Measurements from ENCODE around the gene DNAI4. TPM values are rescaled to one million over a fixed set of nuclear protein-coding genes. Genes with fewer than 3 reads are reported as not detected.

DNAI4 gene
- total RNA-seq, 6 experiments from 2014 or later = 1.3 to 4.3 (median 3.4) TPM

GRCh38 chr1:66770694-66771093 lies 154.0 kb downstream of the DNAI4 start:
- Mint-ChIP-seq H3K36me3 (ENCODE audit: low read depth) (no peaks in the 10 kb centered on the region), H3K4me1 (ENCODE audit: low read depth) (no peaks in the 10 kb centered on the region), H3K27ac (no peak overlapping the region), H3K4me3 (no peak overlapping the region), H3K9me3 (no peaks in the 10 kb centered on the region), H3K27me3 (ENCODE audit: insufficient read depth) (peaks cover 4% of the 10 kb centered on the region; the same call in 1 of the 2 replicates)
- no peak for DNase-seq
- no peak for TF ChIP-seq CTCF (IDR thresholded peaks at IDR 0.05)

DNA sequence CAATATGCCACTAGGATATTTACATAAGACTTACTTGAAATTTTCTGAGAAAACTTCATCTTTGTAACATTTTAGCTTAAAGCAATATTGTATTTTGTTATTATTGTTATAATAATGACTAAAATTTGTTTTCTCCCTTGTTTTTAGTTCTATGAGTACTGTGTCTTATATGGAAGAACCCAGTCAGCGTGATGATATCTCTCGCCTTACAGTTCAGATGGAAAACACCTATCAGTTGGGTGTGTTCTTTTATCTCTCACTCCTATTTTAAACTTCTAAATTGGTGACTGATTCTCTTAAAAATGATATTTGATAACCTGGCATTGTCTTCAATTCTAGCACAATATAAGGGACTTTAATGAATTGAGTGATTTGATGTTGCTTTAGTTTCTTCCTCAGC lies 154.4 kb downstream of the DNAI4 start:
- no peaks in the 10 kb centered on the region for H3K9me3 Mint-ChIP-seq
- no peaks in the 10 kb centered on the region for H3K36me3 Mint-ChIP-seq (ENCODE audit: low read depth)
- H3K4me1 Mint-ChIP-seq (ENCODE audit: low read depth) = no peaks in the 10 kb centered on the region
- H3K4me3 Mint-ChIP-seq = no peak overlapping the region
- H3K27ac Mint-ChIP-seq = no peak overlapping the region
- no peak for TF ChIP-seq CTCF (IDR thresholded peaks at IDR 0.05)
- DNase-seq = no peak
- peaks cover 4% of the 10 kb centered on the region; the same call in 1 of the 2 replicates for H3K27me3 Mint-ChIP-seq (ENCODE audit: insufficient read depth)

- Mint-ChIP-seq H3K4me3 (peak overlapping the region; percentile 53; the same call in 1 of the 2 replicates), H3K36me3 (ENCODE audit: low read depth) (no peaks in the 10 kb centered on the region), H3K9me3 (no peaks in the 10 kb centered on the region), H3K4me1 (ENCODE audit: low read depth) (no peaks in the 10 kb centered on the region), H3K27me3 (ENCODE audit: insufficient read depth) (peaks cover 4% of the 10 kb centered on the region; the same call in 1 of the 2 replicates), H3K27ac (no peak overlapping the region)
- DNase-seq = no peak
- no peak for TF ChIP-seq CTCF (IDR thresholded peaks at IDR 0.05)
Measured at GRCh38 chr1:66769512-66770229, 155.0 kb downstream of the DNAI4 start.

GRCh38 chr1:66768965-66769364 lies 155.7 kb downstream of the DNAI4 start:
- H3K27me3 Mint-ChIP-seq (ENCODE audit: insufficient read depth) = peaks cover 4% of the 10 kb centered on the region; the same call in 1 of the 2 replicates

DNA sequence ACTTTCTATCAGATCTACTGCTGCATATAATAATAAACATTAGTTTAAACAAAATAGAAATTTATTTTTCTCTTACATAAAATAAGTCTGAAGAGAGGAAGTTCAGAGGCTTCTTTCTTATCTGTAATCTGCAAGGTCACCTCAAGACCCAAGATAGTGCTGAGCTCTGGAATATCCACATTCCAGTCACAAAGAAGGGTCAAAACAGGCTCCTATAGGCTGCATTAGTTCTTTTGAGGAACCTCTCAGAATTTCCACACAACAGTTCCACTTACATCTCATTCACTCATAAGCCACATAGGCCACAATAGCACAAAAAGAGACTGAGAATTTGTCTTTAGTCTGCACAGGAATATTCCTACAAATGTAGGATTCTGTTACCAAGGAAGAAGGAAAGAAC lies 157.0 kb downstream of the DNAI4 start:
- no peak for TF ChIP-seq CTCF (IDR thresholded peaks at IDR 0.05)
- Mint-ChIP-seq H3K9me3 (no peaks in the 10 kb centered on the region), H3K4me3 (no peak overlapping the region), H3K27ac (no peak overlapping the region), H3K4me1 (ENCODE audit: low read depth) (no peaks in the 10 kb centered on the region), H3K27me3 (ENCODE audit: insufficient read depth) (peaks cover 4% of the 10 kb centered on the region; the same call in 1 of the 2 replicates), H3K36me3 (ENCODE audit: low read depth) (no peaks in the 10 kb centered on the region)
- no peak for DNase-seq

More at GRCh38 chr1:66768965-66769364, 155.7 kb downstream of the DNAI4 start:
- H3K27ac Mint-ChIP-seq = no peak overlapping the region
- H3K9me3 Mint-ChIP-seq = no peaks in the 10 kb centered on the region
- TF ChIP-seq CTCF (IDR thresholded peaks at IDR 0.05) = no peak
- no peaks in the 10 kb centered on the region for H3K36me3 Mint-ChIP-seq (ENCODE audit: low read depth)
- H3K4me3 Mint-ChIP-seq = no peak overlapping the region
- no peak for DNase-seq
- H3K4me1 Mint-ChIP-seq (ENCODE audit: low read depth) = no peaks in the 10 kb centered on the region
